Peyer's patch (tissue), 4 donors: ENCODE data around the gene DNAH8. TPM values are rescaled to one million over a fixed set of nuclear protein-coding genes. Genes with fewer than 3 reads are reported as not detected.

ENCODE experiments used
- DNase-seq, 3 donors: peaks; one replicate each; pipeline ENCODE4 v3.0.0-alpha.2; 2017 to 2019
- H3K27ac ChIP-seq, 4 donors: fragments of 200-600 bp; sonication (generic); one replicate each; pipeline ENCODE4 v1.5.1; 2016 to 2019
- H3K27me3 ChIP-seq, 2 donors: fragments of 200-600 bp; sonication (generic); one replicate each; pipeline ENCODE4 v1.5.1; 2019
- H3K36me3 ChIP-seq, 3 donors: fragments of 200-600 bp; sonication (generic); one replicate each; pipeline ENCODE4 v1.5.1; 2016 to 2019
- H3K4me1 ChIP-seq, 4 donors: fragments of 200-600 bp; sonication (generic); one replicate each; pipeline ENCODE4 v1.5.1; 2016 to 2019
- H3K4me3 ChIP-seq, 4 donors: fragments of 200-600 bp; sonication (generic); 1 replicate in 3 of 4; 2 replicates in 1 of 4; pipeline ENCODE4 v1.5.1; 2016 to 2019; ENCODE audit warnings: mild to moderate bottlenecking in 1 of 4
- H3K9me3 ChIP-seq, 4 donors: fragments of 200-600 bp; sonication (generic); one replicate each; pipeline ENCODE4 v1.5.1; 2016 to 2019; ENCODE audit warnings: mild to moderate bottlenecking in 1 of 4
- POLR2A ChIP-seq, 2 donors: fragments of 450-650 bp; IDR thresholded peaks; one replicate each; pipeline ENCODE4 v1.5.1; 2017; ENCODE audit warnings: antibody characterized with exemption in 2 of 2, mild to moderate bottlenecking in 2 of 2, moderate library complexity in 2 of 2
- total RNA-seq, 4 donors: library from RNA; depleted of rRNA; stranded (reverse); fragments of >200 nt; gene quantifications; one replicate each; pipeline ENCODE4 v1.1.0, GENCODE V29; 2016
- TF ChIP-seq, protein P1 (sequence below), 6 experiments: fragments of 450-650 bp in 4 of 6; fragments of 200-600 bp in 2 of 6; sonication (generic) in 1 of 6; IDR thresholded peaks; one replicate each; pipeline ENCODE4 v1.5.1; 2017 to 2019; ENCODE audit warnings: antibody characterized with exemption in 6 of 6, mild to moderate bottlenecking in 3 of 6, moderate library complexity in 1 of 6

The DNAH8 gene
- total RNA-seq, 4 donors from 2014 or later: 0.83 TPM; not detected in 3

DNA sequence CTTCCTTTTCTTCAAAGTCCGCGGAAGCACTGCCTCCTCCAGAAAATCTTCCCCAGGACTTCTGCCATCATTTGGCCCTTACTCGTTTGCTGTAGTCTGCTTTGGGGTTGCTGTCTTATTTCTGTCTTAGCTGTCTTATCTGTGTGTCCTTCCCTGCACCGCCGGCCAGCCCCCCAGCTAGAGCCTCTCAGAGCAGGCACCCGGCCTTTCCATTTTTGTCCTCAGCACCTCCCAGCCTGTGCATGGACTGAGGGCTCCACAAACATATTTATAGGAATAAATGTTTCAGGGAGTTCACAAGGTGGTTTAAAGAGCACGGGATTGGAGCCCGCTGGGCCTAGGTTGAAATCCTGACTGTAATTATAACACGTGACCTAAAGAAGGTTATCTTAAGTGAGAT is 341.6 kb downstream of the DNAH8 start:
- no peaks in the 10 kb centered on the region for H3K36me3 ChIP-seq
- H3K4me3 ChIP-seq: no peak overlapping the region
- no peak overlapping the region for H3K27ac ChIP-seq
- H3K27me3 ChIP-seq: no peaks in the 10 kb centered on the region
- no peaks in the 10 kb centered on the region for H3K9me3 ChIP-seq
- DNase-seq: peak in 1 of 3 donors; percentile 12
- TF ChIP-seq, protein P1, sequence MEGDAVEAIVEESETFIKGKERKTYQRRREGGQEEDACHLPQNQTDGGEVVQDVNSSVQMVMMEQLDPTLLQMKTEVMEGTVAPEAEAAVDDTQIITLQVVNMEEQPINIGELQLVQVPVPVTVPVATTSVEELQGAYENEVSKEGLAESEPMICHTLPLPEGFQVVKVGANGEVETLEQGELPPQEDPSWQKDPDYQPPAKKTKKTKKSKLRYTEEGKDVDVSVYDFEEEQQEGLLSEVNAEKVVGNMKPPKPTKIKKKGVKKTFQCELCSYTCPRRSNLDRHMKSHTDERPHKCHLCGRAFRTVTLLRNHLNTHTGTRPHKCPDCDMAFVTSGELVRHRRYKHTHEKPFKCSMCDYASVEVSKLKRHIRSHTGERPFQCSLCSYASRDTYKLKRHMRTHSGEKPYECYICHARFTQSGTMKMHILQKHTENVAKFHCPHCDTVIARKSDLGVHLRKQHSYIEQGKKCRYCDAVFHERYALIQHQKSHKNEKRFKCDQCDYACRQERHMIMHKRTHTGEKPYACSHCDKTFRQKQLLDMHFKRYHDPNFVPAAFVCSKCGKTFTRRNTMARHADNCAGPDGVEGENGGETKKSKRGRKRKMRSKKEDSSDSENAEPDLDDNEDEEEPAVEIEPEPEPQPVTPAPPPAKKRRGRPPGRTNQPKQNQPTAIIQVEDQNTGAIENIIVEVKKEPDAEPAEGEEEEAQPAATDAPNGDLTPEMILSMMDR (IDR thresholded peaks at IDR 0.05): no peak
- no peak for TF ChIP-seq POLR2A (IDR thresholded peaks at IDR 0.05)
- peaks cover 0 to 5% (median 0%) of the 10 kb centered on the region in 4 donors for H3K4me1 ChIP-seq

- peaks cover 0 to 5% (median 0%) of the 10 kb centered on the region in 4 donors for H3K4me1 ChIP-seq
- no peak overlapping the region for H3K27ac ChIP-seq
- no peaks in the 10 kb centered on the region for H3K27me3 ChIP-seq
- no peak for TF ChIP-seq POLR2A (IDR thresholded peaks at IDR 0.05)
- TF ChIP-seq, protein P1 (IDR thresholded peaks at IDR 0.05): no peak
- no peak overlapping the region for H3K4me3 ChIP-seq
- H3K9me3 ChIP-seq: no peaks in the 10 kb centered on the region
- no peaks in the 10 kb centered on the region for H3K36me3 ChIP-seq
- peak in 1 of 3 donors; percentile 22 for DNase-seq
These were observed 342.4 kb downstream of the DNAH8 start for GRCh38 chr6:39057251-39058155.

DNA sequence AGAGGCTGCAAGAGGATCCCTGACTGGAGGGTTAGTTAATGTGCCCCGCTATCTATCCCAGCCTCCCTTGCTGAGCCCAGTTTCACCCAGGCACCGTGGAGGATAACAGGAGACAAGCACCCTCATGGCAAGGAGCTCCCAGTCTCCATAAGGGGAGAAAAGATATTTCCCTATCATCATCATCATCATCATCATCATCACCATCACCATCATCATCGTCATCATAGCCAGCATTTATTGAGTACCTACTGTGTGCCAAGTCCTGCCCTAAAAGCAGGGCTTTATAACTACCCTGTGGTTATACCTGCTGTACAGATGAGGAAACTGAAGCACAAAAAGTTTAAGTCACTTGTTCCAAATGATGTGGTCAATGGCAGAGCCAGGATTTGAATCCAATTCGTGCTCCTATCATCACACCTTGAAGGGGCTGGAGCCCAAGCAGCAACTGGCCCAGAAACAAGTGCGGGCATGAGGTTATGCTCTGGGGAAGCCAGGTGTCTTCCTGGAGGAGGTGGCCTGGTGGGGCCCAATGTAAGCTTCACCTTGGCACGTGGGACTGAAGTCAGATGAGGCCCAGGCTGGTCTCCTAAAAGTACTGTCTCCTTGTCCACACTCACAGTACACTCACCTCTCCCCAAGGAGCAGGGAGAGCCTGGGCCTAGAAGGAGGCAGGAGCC is 343.5 kb downstream of the DNAH8 start:
- Histone ChIP-seq H3K27me3 (no peaks in the 10 kb centered on the region), H3K36me3 (no peaks in the 10 kb centered on the region), H3K4me3 (no peak overlapping the region), H3K27ac (no peak overlapping the region), H3K4me1 (peaks cover 0 to 5% (median 0%) of the 10 kb centered on the region in 4 donors), H3K9me3 (no peaks in the 10 kb centered on the region)
- TF ChIP-seq POLR2A (IDR thresholded peaks at IDR 0.05): no peak
- TF ChIP-seq, protein P1 (IDR thresholded peaks at IDR 0.05): no peak
- DNase-seq: peak in 1 of 3 donors; percentile 8

- DNase-seq: peak in 1 of 3 donors; percentile 30
- H3K4me1 ChIP-seq: no peaks in the 10 kb centered on the region
- H3K36me3 ChIP-seq: no peaks in the 10 kb centered on the region
- H3K27ac ChIP-seq: no peak overlapping the region
- H3K4me3 ChIP-seq: no peak overlapping the region
- H3K27me3 ChIP-seq: no peaks in the 10 kb centered on the region
- H3K9me3 ChIP-seq: no peaks in the 10 kb centered on the region
- TF ChIP-seq, protein P1 (IDR thresholded peaks at IDR 0.05): no peak
- TF ChIP-seq POLR2A (IDR thresholded peaks at IDR 0.05): no peak
These were observed 344.6 kb downstream of the DNAH8 start for GRCh38 chr6:39059496-39060310.

- no peaks in the 10 kb centered on the region for H3K27me3 ChIP-seq
These were observed 345.5 kb downstream of the DNAH8 start for GRCh38 chr6:39060467-39061160.

More at GRCh38 chr6:39060467-39061160, 345.5 kb downstream of the DNAH8 start:
- Histone ChIP-seq H3K9me3 (no peaks in the 10 kb centered on the region), H3K27ac (no peak overlapping the region), H3K4me3 (no peak overlapping the region), H3K4me1 (no peaks in the 10 kb centered on the region), H3K36me3 (no peaks in the 10 kb centered on the region)
- no peak for TF ChIP-seq POLR2A (IDR thresholded peaks at IDR 0.05)
- TF ChIP-seq, protein P1 (IDR thresholded peaks at IDR 0.05): no peak
- DNase-seq: no peak
